GM19099 (cell line): ENCODE results near the gene GOSR1.

Experiments
- POLR2A ChIP-seq: IDR thresholded peaks from 3 replicates; pipeline ENCODE4 v1.6.1; 2011; ENCODE audit warnings: low read depth; ENCODE audit not compliant: insufficient read length; ENCODE audit errors: extremely low read depth

The GOSR1 gene

DNA sequence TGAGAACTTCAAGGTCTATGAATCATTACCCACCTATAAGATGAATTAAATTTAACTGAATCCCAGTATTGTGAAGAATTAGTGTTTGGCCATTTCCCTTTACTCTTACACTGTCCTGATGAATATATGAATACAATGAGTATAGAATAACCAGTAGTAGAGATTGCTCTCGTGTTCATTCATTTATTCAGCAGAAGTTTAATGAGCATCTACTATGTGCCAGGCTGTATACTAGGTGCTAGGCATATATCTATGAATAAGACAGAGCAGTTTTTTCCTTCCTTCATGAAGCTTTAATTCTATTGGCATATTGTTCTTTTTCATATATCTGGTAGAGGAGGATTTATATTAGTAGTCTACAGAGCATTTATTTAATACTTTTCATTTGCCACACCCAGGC, 6.0 kb downstream of the GOSR1 start:
- TF ChIP-seq POLR2A = no peak

DNA sequence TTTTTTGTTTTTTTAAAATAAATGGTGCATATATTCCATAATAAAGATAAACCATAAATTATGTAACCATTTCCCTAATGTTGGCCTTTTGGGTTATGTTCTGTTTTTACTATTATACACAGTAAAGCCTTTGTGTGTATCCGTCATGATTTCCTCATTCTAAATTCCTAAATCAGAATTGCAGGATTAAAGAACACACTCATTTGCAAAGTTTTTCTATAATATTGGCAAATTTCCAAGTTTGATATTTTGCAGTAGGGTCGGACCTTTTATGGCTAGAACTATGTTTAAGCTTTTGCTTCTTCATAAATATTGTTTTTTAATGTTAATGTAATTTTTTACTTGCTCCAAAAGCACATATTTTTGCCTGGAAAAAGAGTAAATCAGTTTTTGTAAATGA, 16.6 kb downstream of the GOSR1 start:
- no peak for TF ChIP-seq POLR2A

DNA sequence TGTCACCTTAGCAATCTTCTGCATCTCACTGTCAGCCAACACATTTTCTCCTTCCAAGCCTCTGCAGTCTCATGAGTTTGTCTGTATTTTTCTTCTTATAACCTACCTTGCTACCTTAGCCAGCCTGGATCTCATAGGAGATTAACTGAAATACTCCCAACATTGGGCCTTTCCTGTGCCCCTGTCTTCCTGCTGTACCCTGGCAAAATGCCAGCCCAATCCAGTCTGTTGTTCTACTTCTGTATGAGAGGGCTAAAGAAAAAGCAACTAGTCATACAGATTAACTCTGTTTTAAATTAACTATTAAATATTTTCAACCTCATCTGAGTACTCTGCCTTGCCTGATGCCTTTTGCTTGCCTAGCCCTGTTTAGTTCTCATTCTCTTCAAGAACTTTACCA, 18.4 kb downstream of the GOSR1 start:
- TF ChIP-seq POLR2A = no peak

DNA sequence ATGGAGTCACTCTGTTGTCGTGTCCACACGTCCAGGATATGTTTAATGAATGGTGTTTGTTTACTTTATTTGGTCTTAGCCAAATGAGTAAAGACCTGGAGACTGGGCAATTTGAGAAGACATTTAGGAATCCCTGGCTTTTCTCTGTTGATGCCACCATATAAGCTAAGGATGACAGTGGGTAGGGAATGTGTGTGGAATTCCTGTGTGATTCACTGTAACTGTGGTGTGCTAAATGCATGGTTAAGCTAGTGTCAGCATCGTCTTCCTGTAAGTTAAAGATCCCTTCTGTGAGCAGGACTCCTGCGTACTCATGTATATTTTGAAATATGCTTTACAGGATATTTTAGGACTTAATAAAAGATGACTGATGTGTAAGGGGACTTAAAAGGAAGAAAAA, 26.4 kb downstream of the GOSR1 start:
- TF ChIP-seq POLR2A = no peak

DNA sequence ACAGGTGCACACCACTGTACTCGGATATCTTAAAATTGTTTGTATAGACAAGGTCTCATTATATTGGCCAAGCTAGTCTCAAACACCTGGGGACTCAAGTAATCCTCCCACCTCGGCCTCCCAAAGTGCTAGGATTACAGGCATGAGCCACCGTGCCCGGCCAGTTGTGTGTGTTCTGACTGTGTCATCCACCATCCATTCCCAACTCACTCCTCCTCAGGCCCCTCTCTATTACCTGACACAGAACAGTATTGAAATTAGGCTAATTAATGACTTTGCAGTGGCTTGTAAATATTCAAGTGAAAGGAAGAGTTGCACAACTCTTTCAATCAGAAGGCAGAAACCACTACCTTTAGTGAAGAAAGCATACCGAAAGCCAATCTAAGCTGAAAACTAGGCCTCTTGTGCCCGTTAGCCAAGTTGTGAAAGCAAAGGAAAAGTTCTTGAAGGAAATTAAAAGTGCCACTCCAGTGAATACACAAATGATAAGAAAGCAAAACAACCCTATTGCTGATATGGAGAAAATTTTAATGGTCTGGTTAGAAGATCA, 28.7 kb downstream of the GOSR1 start:
- no peak for TF ChIP-seq POLR2A

DNA sequence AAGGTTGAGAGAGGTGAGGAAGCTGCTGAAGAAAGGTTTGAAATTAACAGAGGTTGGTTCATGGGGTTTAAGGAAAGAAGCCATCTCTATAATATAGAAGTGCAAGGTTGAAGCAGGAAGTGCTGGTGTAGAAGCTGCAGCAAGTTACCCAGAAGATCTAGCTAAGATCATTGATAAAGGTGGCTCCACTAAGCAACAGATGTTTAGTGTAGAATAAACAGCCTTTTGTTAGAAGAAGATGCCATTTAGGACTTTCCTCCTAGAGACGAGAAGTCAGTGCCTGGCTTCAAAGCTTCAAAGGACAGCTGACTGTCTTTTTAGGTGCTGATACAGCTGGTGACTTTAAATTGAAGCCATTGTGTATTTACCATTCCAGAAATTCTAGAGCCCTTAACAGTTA, 29.3 kb downstream of the GOSR1 start:
- no peak for TF ChIP-seq POLR2A

DNA sequence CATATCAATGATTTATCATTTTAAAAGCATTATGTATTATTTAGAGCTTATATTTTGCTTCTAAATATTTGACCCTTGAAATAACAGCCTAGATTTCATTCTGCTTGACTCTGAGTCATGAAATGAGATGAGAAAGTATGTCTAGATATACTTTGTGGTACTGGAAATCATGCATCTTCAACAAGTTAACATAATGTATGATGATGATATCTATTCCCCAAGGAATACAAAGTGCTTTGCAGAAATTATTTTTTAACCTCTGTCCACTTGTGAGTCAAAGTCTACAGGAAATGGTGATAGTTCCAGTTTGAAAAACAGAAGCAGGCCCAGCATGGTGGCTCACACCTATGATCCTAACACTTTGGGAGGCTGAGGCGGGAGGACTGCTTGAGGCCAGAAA, 36.1 kb downstream of the GOSR1 start:
- TF ChIP-seq POLR2A = no peak

DNA sequence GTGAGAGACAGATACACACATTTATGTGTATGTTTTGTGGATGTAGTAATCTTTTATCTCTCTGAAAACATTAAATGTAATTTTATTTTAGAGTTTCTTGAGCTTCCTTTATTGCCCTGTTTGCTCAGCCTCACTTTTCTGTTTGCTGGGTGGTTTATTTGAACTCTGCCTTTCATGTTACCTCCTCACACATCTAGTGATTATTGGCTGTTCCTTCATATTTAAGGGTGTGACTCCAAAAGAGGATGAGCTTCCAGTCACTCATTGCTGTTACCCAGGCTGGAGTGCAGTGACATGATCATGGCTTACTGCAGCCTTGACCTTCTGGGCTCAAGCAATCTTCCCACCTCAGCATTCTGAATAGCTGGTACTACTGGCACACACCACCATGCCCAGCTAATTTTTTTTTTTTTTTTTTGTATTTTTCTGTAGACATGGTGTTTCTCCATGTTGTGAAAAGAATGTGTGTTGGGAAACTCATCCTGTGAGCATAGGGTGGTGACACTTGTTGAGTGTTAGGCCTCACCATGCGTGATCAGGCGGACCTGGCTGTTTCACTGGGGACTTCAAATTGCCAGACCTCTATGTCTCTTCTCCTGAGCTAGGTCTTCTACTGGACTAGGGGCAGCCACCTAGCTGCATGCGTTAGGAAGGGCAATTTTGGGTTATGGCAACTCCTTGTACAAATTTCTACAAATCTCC, 37.8 kb downstream of the GOSR1 start:
- TF ChIP-seq POLR2A = no peak

DNA sequence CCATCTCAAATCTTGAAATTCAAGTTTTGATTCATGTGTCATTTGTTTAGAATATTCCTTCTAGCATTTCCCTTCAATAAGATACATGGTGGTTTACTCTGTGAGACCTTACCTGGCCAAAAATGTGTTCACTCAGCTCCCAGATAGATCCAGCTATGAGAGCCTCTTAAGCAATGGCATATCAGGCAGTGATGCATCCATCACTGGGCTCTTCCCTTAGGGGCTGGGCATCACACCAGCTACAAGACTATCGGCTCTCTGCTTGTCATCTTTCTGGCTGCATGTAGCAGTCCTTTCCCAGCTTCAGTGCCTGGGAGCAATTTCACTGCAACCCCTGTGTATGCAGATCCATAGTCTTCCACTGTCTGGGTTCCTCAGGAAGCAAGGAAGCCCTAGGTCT, 40.6 kb downstream of the GOSR1 start:
- no peak for TF ChIP-seq POLR2A

DNA sequence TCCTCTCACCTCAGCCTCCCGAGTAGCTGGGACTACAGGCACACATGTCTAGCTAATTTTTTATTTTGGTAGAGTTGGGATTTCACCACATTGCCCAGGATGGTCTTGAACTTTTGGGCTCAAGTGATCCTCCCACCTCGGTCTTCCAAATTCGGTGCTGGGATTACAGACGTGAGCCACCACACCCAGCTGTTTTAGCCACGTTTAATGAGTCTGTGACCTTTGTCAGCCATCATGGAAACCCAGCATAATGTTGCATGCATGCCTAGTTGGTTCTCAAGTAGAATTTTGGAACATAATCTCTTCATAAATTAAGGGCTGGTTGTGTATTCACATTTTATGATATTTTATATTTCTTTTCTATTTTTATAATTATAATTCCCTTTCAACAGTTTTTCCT, 42.0 kb downstream of the GOSR1 start:
- no peak for TF ChIP-seq POLR2A

DNA sequence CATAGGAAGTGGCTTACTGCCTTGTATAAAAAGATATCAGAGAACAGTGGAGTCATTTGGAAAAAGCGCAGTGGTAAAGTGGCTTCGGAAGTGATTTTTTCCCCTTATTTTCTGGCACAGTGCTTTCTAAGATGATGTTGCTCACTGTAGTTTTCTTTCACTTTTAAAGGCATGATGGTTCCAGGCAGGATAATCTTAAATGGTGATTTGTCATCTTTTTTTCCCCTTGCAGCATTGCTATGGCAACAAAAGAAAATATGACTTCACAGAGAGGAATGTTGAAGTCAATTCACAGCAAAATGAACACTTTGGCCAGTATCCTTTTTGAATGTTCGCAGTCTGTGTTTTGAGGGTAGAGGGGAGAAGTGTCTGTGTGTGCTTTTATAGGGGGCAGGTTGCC, 42.5 kb downstream of the GOSR1 start:
- TF ChIP-seq POLR2A = no peak

DNA sequence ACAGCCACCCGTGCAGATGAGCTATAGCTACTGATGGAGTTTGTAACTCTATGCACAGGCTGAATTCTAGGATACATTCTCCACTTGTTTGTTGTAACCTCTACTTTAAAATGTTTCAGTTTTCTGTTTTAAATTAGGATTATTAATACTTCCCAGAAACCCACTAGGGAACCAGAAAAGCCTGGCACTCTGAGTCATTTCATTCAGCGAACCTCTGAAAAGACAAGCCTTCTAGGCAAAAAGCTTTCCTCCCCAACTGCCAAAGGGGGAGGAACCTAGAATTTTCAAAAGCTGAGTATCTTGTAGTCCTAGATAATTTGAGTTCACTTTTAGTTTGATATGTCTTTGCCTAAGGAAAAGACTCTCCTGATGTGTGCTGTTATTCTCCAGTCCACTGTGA, 43.2 kb downstream of the GOSR1 start:
- no peak for TF ChIP-seq POLR2A

DNA sequence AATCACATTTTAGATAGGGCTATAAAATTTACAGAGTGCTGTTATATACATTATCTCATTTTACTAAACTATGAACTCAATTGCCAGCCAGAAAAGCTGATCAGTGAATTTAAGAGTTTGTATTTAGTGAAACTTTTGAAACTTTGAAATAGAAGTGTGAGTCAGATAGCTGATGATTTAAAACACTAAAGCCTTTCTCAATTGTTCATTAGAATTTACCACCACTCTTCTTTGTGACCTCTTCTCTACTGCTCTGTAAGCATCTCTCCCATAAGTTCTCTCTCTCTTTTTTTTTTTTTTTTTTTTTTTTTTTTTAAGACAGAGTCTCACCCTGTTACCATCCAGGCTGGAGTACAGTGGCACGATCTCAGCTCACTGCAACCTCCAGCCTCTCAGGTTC, 43.7 kb downstream of the GOSR1 start:
- no peak for TF ChIP-seq POLR2A

DNA sequence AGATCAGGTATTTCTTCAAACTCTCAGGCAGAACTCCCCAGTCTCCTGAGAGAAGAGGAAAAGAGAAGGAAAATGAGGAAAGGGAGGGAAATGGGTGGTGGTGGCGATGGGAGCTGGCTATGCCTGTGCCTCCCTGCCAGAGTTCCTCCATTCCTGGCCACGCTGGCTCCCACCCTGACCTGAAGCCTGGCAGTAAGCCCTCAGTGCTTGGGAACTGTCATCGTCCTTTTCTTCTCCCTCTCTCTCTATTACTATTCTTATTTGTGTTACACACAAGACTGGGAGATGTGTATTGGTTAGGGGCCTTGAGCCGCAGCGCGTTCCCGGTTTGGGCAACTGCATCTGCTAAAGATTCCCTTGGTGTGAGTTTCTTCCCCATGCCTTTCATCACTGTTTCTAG, 44.6 kb downstream of the GOSR1 start:
- TF ChIP-seq POLR2A = no peak

DNA sequence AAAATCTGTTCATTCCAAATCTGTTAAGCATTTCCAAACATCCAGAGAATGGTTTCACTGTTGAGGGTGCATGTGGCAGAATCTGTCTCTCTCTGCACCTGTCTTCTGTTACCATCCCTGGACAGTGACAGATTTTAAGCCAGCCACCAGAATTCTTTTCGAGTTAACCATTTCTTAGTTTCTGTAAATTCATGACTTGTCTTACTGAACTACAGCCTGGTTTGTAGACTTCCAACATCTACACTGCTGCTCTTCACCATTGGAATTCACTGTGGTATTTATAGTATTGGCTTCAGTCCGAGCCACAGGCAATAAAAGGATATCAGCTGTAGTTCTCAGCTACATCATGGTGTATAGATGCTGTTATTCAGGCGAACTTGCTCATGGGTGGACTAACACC, 47.6 kb downstream of the GOSR1 start:
- TF ChIP-seq POLR2A = no peak

DNA sequence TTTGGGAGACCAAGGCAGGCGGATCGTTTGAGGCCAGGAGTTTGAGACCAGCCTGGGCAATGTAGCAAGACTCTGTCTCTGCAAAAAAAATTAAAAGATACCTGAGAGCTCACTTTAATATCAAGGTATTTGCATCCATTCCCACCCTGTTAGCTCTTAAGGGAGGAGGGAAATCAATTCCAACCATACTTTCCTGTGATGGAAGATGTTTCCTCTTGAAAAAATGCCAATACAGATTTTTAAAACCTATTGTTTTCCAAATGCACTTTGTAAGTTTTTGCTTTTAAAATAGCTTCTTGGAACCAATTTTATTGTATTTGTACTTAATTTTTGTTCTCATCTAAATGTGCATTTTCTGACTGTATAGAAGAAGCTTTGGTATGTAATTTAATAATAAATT, 49.2 kb downstream of the GOSR1 start:
- no peak for TF ChIP-seq POLR2A
